Measurements from ENCODE around the gene FAM161A.
"Not testable (repeated sequence)": the region's sequence is repeated elsewhere in the genome, so short reads cannot be mapped to it uniquely, and the experiment has no call there.

GRCh38 chr2:61797446-61797845 is 56.4 kb downstream of the FAM161A start:
- not testable (repeated sequence) for TF ChIP-seq CTCF, POLR2A (IDR thresholded peaks at IDR 0.05)

Measured in lower leg skin (tissue), 3 donors.